GM21825 (cell line): ENCODE data around the gene GNAI1.
"Not testable (repeated sequence)": the region's sequence is repeated elsewhere in the genome, so short reads cannot be mapped to it uniquely, and the experiment has no call there.

Source experiments
- ATAC-seq: cut with Tn5 transposase; IDR thresholded peaks from one replicate; pipeline ENCODE4 v1.9.1; 2021; ENCODE audit warnings: mild to moderate bottlenecking, moderate library complexity; ENCODE audit not compliant: unreplicated experiment

The GNAI1 gene

GRCh38 chr7:80154656-80155333 lies 20.2 kb downstream of the GNAI1 start:
- ATAC-seq = no peak

- ATAC-seq = no peak
Measured at GRCh38 chr7:80155374-80155773, 20.7 kb downstream of the GNAI1 start.

GRCh38 chr7:80157770-80158169 lies 23.1 kb downstream of the GNAI1 start:
- ATAC-seq = not testable (repeated sequence)

GRCh38 chr7:80159802-80160201 lies 25.2 kb downstream of the GNAI1 start:
- ATAC-seq = no peak

- ATAC-seq = no peak
Measured at GRCh38 chr7:80161466-80161865, 26.8 kb downstream of the GNAI1 start.

GRCh38 chr7:80165177-80165576 lies 30.5 kb downstream of the GNAI1 start:
- no peak for ATAC-seq

GRCh38 chr7:80170445-80170844 lies 35.8 kb downstream of the GNAI1 start:
- ATAC-seq = no peak

GRCh38 chr7:80172387-80172786 lies 37.8 kb downstream of the GNAI1 start:
- no peak for ATAC-seq

- ATAC-seq = no peak
Measured at GRCh38 chr7:80175744-80176143, 41.1 kb downstream of the GNAI1 start.

GRCh38 chr7:80181411-80181810 lies 46.8 kb downstream of the GNAI1 start:
- ATAC-seq = no peak

GRCh38 chr7:80182630-80183276 lies 48.1 kb downstream of the GNAI1 start:
- ATAC-seq = no peak

- no peak for ATAC-seq
Measured at GRCh38 chr7:80183351-80183750, 48.7 kb downstream of the GNAI1 start.

- ATAC-seq = no peak
Measured at GRCh38 chr7:80183900-80184685, 49.5 kb downstream of the GNAI1 start.

GRCh38 chr7:80184693-80185092 lies 50.1 kb downstream of the GNAI1 start:
- no peak for ATAC-seq

- no peak for ATAC-seq
Measured at GRCh38 chr7:80185571-80185970, 50.9 kb downstream of the GNAI1 start.

GRCh38 chr7:80186721-80187120 lies 52.1 kb downstream of the GNAI1 start:
- no peak for ATAC-seq

GRCh38 chr7:80187279-80187678 lies 52.6 kb downstream of the GNAI1 start:
- ATAC-seq = no peak

GRCh38 chr7:80187727-80188126 lies 53.1 kb downstream of the GNAI1 start:
- ATAC-seq = no peak

GRCh38 chr7:80189638-80190037 lies 55.0 kb downstream of the GNAI1 start:
- ATAC-seq = no peak

- no peak for ATAC-seq
Measured at GRCh38 chr7:80197627-80198026, 63.0 kb downstream of the GNAI1 start.

- no peak for ATAC-seq
Measured at GRCh38 chr7:80199051-80199450, 64.4 kb downstream of the GNAI1 start.

- ATAC-seq = no peak
Measured at GRCh38 chr7:80204454-80204853, 69.8 kb downstream of the GNAI1 start.
